ENCODE results near the gene IQCK.

- no peak for TF ChIP-seq CTCF (IDR thresholded peaks at IDR 0.05)
- no peak for TF ChIP-seq POLR2A (IDR thresholded peaks at IDR 0.05)
- TF ChIP-seq POLR2AphosphoS5 (IDR thresholded peaks at IDR 0.05): no peak
These were observed 176.5 kb downstream of the IQCK start for GRCh38 chr16:19894586-19894985.

Data from breast epithelium (tissue), 3 donors.